T-helper 1 cell treated with Interleukin-12 subunit alpha and Interleukin-12 subunit beta and Interleukin-4 antibody, amounts not matched to agents 30 ng/mL and 1 ng/mL, for 36 hours (primary cell): ENCODE results near the gene SUPT3H. TPM values are rescaled to one million over a fixed set of nuclear protein-coding genes. Genes with fewer than 3 reads are reported as not detected.
"Not testable (repeated sequence)": the region's sequence is repeated elsewhere in the genome, so short reads cannot be mapped to it uniquely, and the experiment has no call there.

Source experiments
- intact Hi-C: fragments of 100-400 bp; cut with micrococcal nuclease; formaldehyde crosslinking; loops from one replicate; pipeline ENCODE4 v1.15.1; 2024
- total RNA-seq: library from RNA; stranded (reverse); gene quantifications from 2 replicates; pipeline ENCODE4 v1.2.3, GENCODE V29; 2022

SUPT3H gene
- total RNA-seq, 1 donor from 2014 or later: 8.1 TPM

DNA sequence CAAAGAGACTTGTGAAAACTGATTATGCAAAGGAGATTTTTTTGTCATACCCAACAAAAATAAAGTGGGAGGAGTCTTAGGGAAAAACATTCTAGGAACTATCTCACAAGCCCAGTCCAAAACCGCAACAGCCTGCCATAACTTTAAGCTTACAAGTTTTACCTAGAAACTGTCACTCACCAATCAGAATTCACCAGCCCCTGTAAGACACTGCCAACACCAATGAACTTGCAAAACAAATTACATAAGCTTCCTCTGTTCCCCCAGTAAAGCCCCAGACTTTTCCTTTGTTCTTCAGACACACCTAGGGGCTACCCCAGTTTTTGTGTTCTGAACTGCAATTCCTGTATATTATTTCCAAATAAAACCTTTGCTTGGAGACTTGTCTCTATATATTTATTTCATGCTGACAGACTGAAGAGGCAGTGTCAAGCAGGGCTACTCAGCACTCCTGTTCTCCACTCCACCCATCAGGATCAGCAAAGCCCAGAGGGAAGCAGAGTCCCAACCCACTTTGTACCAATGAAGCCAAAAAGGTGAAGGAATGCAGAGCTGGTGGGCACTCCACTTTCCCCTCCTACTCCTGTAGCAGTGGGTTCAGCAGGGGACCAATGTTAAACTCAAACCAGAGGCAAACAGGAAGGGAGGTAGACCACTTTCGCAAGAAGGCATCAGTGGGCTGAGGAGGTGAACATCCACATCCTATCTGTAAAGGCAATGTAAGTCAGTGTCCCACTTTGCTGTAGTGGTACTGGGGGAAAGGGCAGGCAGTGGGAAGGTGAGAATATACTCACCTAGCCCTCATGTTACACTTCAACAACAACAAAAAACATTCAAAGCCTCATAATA is 192.1 kb downstream of the SUPT3H start:
- intact Hi-C loops: no loop called here

DNA sequence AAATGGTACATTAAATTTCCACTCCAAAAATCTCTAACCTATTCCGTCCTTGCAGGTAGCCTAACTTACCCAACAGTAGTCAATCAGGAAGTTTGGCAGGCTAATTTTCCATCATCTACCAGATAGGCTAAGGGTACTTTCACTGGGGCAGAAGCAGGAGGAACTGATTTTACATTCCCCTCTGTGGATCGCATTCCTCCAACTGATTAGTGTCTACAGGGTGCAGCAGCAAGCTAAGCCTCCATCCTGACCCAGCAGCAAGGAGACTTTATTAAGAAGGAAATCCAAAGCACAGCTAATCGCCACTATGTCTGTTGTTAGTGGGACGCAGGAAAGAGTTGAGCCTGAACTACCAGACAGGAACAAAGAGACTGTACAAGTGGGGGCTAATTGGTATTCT is 192.8 kb downstream of the SUPT3H start:
- intact Hi-C loops: no loop called here

- intact Hi-C loops: no loop called here
Observed at GRCh38 chr6:45184040-45184439, 193.7 kb downstream of the SUPT3H start.

- intact Hi-C loops: not testable (repeated sequence)
Observed at GRCh38 chr6:45176373-45176772, 201.4 kb downstream of the SUPT3H start.

DNA sequence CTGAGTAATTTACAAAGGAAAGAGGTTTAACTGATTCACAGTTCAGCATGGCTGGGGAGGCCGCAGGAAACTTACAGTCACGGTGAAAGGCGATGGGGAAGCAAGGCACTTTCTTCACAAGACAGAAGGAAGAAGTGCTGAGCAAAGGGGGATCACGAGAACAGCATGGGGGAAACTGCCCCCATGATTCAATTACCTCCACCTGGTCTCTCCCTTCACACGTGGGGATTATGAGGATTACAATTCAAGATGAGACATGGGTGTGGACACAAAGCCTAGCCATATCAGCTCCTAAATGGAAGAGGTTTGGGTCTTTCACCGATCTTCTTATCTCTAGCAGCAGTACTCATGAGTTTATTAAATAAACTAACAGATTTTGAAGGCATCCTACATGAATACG is 202.5 kb downstream of the SUPT3H start:
- intact Hi-C loops: no loop called here

DNA sequence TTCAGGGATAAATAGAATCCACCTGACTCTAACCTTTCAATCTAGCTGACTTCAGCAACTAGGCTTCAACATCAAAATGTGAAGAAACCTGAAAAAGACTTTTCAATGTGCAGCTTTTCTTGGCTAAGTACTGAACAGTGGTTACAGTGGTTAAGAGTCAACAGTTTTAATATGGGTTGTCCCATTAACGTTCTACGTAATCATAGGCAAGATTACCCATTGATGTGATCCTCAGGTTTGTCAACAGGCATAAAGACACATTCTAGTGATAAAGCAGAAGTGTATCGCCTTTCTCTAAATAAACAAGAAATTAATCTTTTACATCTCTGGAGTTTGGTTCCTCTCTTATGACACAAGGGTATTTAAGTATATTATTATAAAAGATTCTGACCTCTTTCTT is 203.7 kb downstream of the SUPT3H start:
- intact Hi-C loops: no loop called here

GRCh38 chr6:45171380-45171779 is 206.4 kb downstream of the SUPT3H start:
- intact Hi-C loops: no loop called here

GRCh38 chr6:45170309-45170708 is 207.4 kb downstream of the SUPT3H start:
- intact Hi-C loops: no loop called here

DNA sequence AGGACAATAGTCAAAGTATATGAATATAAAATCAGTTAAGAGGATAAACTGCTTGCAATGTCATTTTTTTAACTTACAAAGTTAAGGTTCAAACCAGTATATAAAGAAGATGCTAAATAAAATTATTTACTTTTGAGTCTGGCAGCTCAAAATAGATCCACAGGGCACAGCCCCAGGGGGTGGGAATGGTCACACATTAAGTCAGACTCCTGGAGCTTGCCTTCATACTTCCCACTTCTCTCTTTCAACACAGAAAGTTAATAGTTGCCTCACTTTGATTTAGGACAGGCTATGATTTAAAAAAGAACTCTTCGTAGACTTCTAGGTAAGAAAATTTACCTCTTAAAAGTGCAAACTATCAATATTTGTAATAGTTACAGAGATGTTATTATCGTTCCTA is 207.9 kb downstream of the SUPT3H start:
- intact Hi-C loops: no loop called here

DNA sequence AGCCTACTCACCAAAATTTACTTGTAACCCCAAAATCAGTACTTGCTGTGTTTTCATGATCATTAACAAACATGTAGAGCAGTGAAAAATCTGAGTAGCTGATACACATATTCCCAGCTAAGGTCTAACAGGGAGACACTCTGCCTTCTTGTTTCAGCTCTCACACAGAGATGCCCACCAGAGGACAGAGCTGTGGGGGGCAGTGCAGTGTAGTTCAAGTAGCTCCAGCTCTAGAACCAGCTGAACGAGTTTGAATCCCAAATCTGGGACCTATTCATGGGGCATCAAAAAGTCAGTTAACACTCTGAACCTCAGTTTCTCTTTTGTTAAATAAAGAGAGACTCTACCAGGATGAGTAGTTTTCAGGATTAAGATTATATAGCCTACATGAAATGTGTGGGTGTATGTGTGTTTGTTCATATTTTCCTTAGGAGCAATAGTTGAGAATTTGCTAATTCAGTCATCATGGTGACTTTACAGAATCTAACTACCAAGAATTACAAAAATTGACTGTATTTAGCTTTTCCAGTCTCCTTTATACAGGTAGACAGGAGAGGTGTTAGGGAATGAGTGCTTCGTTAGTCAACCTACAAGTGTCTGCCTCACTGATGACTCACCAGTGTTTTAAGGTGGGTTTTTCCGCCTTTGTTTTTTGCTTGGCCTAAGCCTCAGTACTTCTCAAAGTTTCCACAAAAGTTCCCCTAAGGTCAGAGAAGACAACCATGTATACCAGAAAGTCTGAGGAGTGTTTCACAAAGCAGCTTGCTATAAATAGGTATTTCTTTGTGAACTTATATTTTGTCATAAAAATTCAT is 213.6 kb downstream of the SUPT3H start:
- intact Hi-C loops: loop anchor here (1.0 to 2.0 kb wide), 3 partner anchors 8 to 551 kb away; no protein-coding TSS in a partner anchor

- intact Hi-C loops: no loop called here
Observed at GRCh38 chr6:45160305-45160704, 217.4 kb downstream of the SUPT3H start.

- intact Hi-C loops: loop anchor here (1.0 to 5.0 kb wide), 12 partner anchors 8 to 856 kb away; partner anchors contain the start of gene SUPT3H
Observed at GRCh38 chr6:45156075-45156474, 221.7 kb downstream of the SUPT3H start.

GRCh38 chr6:45155341-45155894 is 222.3 kb downstream of the SUPT3H start:
- intact Hi-C loops: loop anchor here (5.0 kb wide), 2 partner anchors 157 to 857 kb away; no protein-coding TSS in a partner anchor

- intact Hi-C loops: loop anchor here (5.0 kb wide), 2 partner anchors 158 to 858 kb away; no protein-coding TSS in a partner anchor
Observed at GRCh38 chr6:45154679-45155078, 223.1 kb downstream of the SUPT3H start.

GRCh38 chr6:45148711-45149341 is 228.9 kb downstream of the SUPT3H start:
- intact Hi-C loops: no loop called here

- intact Hi-C loops: no loop called here
Observed at GRCh38 chr6:45148278-45148677, 229.5 kb downstream of the SUPT3H start.

DNA sequence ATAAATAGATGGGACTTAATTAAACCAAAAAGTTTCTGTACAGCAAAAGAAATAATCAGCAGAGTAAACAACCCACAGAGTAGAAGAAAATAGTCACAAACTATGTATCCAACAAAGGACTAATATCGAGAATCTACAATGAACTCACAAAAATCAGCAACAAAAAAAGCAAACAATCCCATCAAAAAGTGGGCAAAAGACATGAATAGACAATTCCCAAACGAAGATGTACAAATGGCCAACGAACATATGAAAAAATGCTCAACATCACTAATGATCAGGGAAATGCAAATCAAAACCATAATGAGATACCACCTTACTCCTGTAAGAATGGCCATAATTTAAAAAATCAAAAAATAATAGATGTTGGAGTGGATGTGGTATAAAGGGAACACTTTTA is 232.1 kb downstream of the SUPT3H start:
- intact Hi-C loops: not testable (repeated sequence)

- intact Hi-C loops: no loop called here
Observed at GRCh38 chr6:45138765-45139164, 239.0 kb downstream of the SUPT3H start.

- intact Hi-C loops: no loop called here
Observed at GRCh38 chr6:45136495-45136894, 241.2 kb downstream of the SUPT3H start.

DNA sequence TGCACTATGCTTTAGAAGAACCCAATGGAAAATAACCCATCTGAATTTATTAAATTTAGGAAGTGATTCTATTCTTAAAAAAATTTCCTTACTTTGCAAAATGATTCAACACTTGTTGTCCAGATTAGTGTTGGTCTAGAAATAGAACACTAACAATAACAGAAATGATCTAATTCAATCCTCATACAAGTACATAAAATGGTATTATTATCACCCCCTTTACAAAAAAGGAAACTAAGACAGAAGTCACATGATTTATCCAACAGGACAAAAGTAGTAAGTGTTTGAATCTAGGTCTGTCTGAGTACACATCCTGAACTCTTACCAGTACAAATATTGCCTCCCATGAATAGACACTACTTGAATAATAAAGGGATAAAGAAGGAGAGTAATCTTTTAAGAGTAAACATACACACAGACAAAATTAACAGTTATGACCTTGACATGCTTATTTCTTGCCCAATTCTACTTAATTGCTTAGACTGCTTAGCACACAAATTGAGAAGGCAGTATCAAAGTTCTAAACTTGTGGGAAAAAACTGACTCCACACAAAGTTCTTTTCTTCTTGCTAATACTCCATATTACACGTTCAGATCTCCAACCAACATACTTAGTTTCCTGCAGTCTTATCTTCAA is 245.0 kb downstream of the SUPT3H start:
- intact Hi-C loops: no loop called here

- intact Hi-C loops: no loop called here
Observed at GRCh38 chr6:45132059-45132458, 245.7 kb downstream of the SUPT3H start.
